G401.6 (cell line): Measurements from ENCODE around the gene SCN1A.

Experiments used
- FAIRE-seq: peaks from 2 replicates; lab custom pipeline; 2012; peaks lifted over from hg19 to GRCh38; lab: Jason Lieb, UNC

Gene SCN1A

GRCh38 chr2:165970663-165971062, 157.2 kb downstream of the SCN1A start:
- no peak for FAIRE-seq

- FAIRE-seq = no peak
Observed at GRCh38 chr2:165969227-165969626, 158.6 kb downstream of the SCN1A start.

GRCh38 chr2:165967746-165968145, 160.1 kb downstream of the SCN1A start:
- no peak for FAIRE-seq

GRCh38 chr2:165961818-165962217, 166.0 kb downstream of the SCN1A start:
- no peak for FAIRE-seq

- no peak for FAIRE-seq
Observed at GRCh38 chr2:165959371-165959770, 168.4 kb downstream of the SCN1A start.

- FAIRE-seq = no peak
Observed at GRCh38 chr2:165958313-165958960, 169.4 kb downstream of the SCN1A start.

- no peak for FAIRE-seq
Observed at GRCh38 chr2:165957030-165957675, 170.7 kb downstream of the SCN1A start.

GRCh38 chr2:165953655-165954606, 173.9 kb downstream of the SCN1A start, which contains the start of gene TTC21B:
TTC21B (minus strand) TSS chr2:165953776; CDS start chr2:165953705, 71 bp downstream.
- peak; percentile 93 for FAIRE-seq

GRCh38 chr2:165953306-165953654, 174.5 kb downstream of the SCN1A start:
- FAIRE-seq = no peak

- no peak for FAIRE-seq
Observed at GRCh38 chr2:165952741-165953211, 175.0 kb downstream of the SCN1A start.

GRCh38 chr2:165952085-165952484, 175.7 kb downstream of the SCN1A start:
- no peak for FAIRE-seq

- FAIRE-seq = no peak
Observed at GRCh38 chr2:165950438-165950837, 177.4 kb downstream of the SCN1A start.

- peak; percentile 70 for FAIRE-seq
Observed at GRCh38 chr2:165941827-165942226, 186.0 kb downstream of the SCN1A start.

- FAIRE-seq = no peak
Observed at GRCh38 chr2:165938237-165938636, 189.6 kb downstream of the SCN1A start.
